Mammary epithelial cell (primary cell): Measurements from ENCODE around the gene RIT2.

Experiments
- CTCF ChIP-seq, 2 donors: IDR thresholded peaks in 1 of 2; conservative IDR thresholded peaks in 1 of 2; 2 replicates each; pipeline ENCODE4 v1.5.1; 2011 to 2012; ENCODE audit warnings: inconsistent platforms in 2 of 2, low read length in 2 of 2, mild to moderate bottlenecking in 2 of 2, control low read depth in 1 of 2, low read depth in 1 of 2; ENCODE audit not compliant: insufficient read depth in 1 of 2; ENCODE audit errors: extremely low read depth in 1 of 2
- EZH2 ChIP-seq: IDR thresholded peaks from 2 replicates; pipeline ENCODE4 v1.6.1; 2012; ENCODE audit warnings: low read length, inconsistent platforms, borderline replicate concordance

GRCh38 chr18:42922363-42922762 lies 193.1 kb downstream of the RIT2 start:
- no peak for TF ChIP-seq EZH2
- TF ChIP-seq CTCF (conservative IDR thresholded peaks at IDR 0.05 in 1 of 2, IDR thresholded peaks at IDR 0.05 in 1 of 2; ENCODE audit: extremely low read depth in 1 of 2, insufficient read depth in 1 of 2, low read depth in 1 of 2, low read length in 2 of 2) = no peak
